Stomach (tissue), 19 donors: ENCODE results near the gene DICER1. TPM values are rescaled to one million over a fixed set of nuclear protein-coding genes. Genes with fewer than 3 reads are reported as not detected.
"Not testable (repeated sequence)": the region's sequence is repeated elsewhere in the genome, so short reads cannot be mapped to it uniquely, and the experiment has no call there.

ENCODE experiments used
- DNase-seq, 2 donors: peaks; one replicate each; pipeline versions ENCODE4 v3.0.0 to v3.0.0-alpha.2; 2013 to 2019
- H3K27ac ChIP-seq, 5 donors: fragments of 200-600 bp in 4 of 5; sonication (generic) in 4 of 5; one replicate each; pipeline ENCODE4 v1.5.1; 2013 to 2019; ENCODE audit warnings: mild to moderate bottlenecking in 1 of 5, moderate library complexity in 1 of 5
- H3K27me3 ChIP-seq, 3 donors: fragments of 200-600 bp; sonication (generic); one replicate each; pipeline ENCODE4 v1.5.1; 2017 to 2019; ENCODE audit warnings: mixed run types in 1 of 3
- H3K36me3 ChIP-seq, 4 donors: fragments of 200-600 bp; sonication (generic); 1 replicate in 3 of 4; 2 replicates in 1 of 4; pipeline ENCODE4 v1.5.1; 2016 to 2019
- H3K4me1 ChIP-seq, 4 donors: fragments of 200-600 bp; sonication (generic); one replicate each; pipeline ENCODE4 v1.5.1; 2016 to 2019
- H3K4me3 ChIP-seq, 4 donors: fragments of 200-600 bp; sonication (generic) in 3 of 4; one replicate each; pipeline ENCODE4 v1.5.1; 2016 to 2019; ENCODE audit warnings: mild to moderate bottlenecking in 1 of 4
- H3K9me3 ChIP-seq, 4 donors: fragments of 200-600 bp; sonication (generic); one replicate each; pipeline ENCODE4 v1.5.1; 2016 to 2019
- CTCF ChIP-seq, 7 experiments: fragments of 450-650 bp in 4 of 7; fragments of 200-600 bp in 3 of 7; sonication (generic) in 3 of 7; IDR thresholded peaks; one replicate each; pipeline ENCODE4 v1.5.1; 2016 to 2019; ENCODE audit warnings: antibody characterized with exemption in 7 of 7, control low read depth in 2 of 7, mild to moderate bottlenecking in 1 of 7
- EP300 ChIP-seq: sonication (generic); formaldehyde crosslinking; IDR thresholded peaks from one replicate; pipeline ENCODE4 v1.6.1; 2017; ENCODE audit warnings: antibody characterized with exemption
- POLR2A ChIP-seq, 4 donors: fragments of 450-650 bp; IDR thresholded peaks; one replicate each; pipeline ENCODE4 v1.6.1; 2016; ENCODE audit warnings: antibody characterized with exemption in 4 of 4, control low read depth in 2 of 4, mild to moderate bottlenecking in 1 of 4, moderate library complexity in 1 of 4
- POLR2AphosphoS5 ChIP-seq, 3 donors: sonication (generic); formaldehyde crosslinking; IDR thresholded peaks; one replicate each; pipeline ENCODE4 v1.6.1; 2016; ENCODE audit warnings: antibody characterized with exemption in 3 of 3
- WGBS, 5 donors: extraction: QIAGEN DNeasy Blood & Tissue Kit in 3 of 5; methylation state at CpG; one replicate each; pipeline versions ENCODE4 v1.1.5 to v1.1.7; 2013 to 2018; 5-methylcytosine and 5-hydroxymethylcytosine counted together
- intact Hi-C: fragments of 100-400 bp; cut with DNase I; formaldehyde crosslinking; loops from one replicate; pipeline ENCODE4 v1.15.1; 2023; ENCODE audit warnings: low total_unique reads
- long read RNA-seq, 10 donors: transcript quantifications; one replicate each; lab custom pipeline, GENCODE V29; 2026
- polyA plus RNA-seq, 3 donors: library from polyadenylated mRNA; stranded (reverse); fragments of 200-250 nt; gene quantifications; one replicate each; pipeline ENCODE4 v1.2.3, GENCODE V29; 2013
- total RNA-seq, 5 donors: library from RNA; depleted of rRNA; stranded (reverse); fragments of >200 nt; gene quantifications; one replicate each; pipeline versions ENCODE4 v1.1.0 to v1.2.3, GENCODE V29; 2014 to 2016
- donor health status: healthy with polysubstance abuse.
- donor health status: Bipolar disorder and iron deficiency.
- donor health status: healthy.

DICER1 gene
- total RNA-seq (100 to 1,000 TPM in 1 of 5 donors, 10 to 100 TPM in 4; 47.8 to 104 (median 68.1) TPM), polyA plus RNA-seq (1 to 10 TPM; 6.1 to 6.8 (median 6.5) TPM)
- long read RNA-seq, donor 1, partial matches to known transcripts, result 6 of 7 reads
- long read RNA-seq, donor 1, other reads (novel, unspliced or antisense), result 0 of 7 reads
- long read RNA-seq, donor 2, partial matches to known transcripts, result 5 of 5 reads
- long read RNA-seq, donor 2, other reads (novel, unspliced or antisense), result 0 of 5 reads
- long read RNA-seq, donor 3, result 0 reads
- long read RNA-seq, donor 4, result 0 reads
- long read RNA-seq, donor 5, partial matches to known transcripts, result 0 of 1 reads
- long read RNA-seq, donor 5, other reads (novel, unspliced or antisense), result 0 of 1 reads
- long read RNA-seq, donor 6, full-length matches to known transcripts, result 2 of 22 reads
- long read RNA-seq, donor 6, partial matches to known transcripts, result 20 of 22 reads
- long read RNA-seq, donor 6, other reads (novel, unspliced or antisense), result 0 of 22 reads
- long read RNA-seq, donor 7, partial matches to known transcripts, result 0 of 1 reads
- long read RNA-seq, donor 7, other reads (novel, unspliced or antisense), result 0 of 1 reads
- long read RNA-seq, donor 8, partial matches to known transcripts, result 9 of 9 reads
- long read RNA-seq, donor 8, other reads (novel, unspliced or antisense), result 0 of 9 reads
- long read RNA-seq, donor 9, partial matches to known transcripts, result 0 of 1 reads
- long read RNA-seq, donor 9, other reads (novel, unspliced or antisense), result 0 of 1 reads
- long read RNA-seq, donor 10, partial matches to known transcripts, result 0 of 1 reads
- long read RNA-seq, donor 10, other reads (novel, unspliced or antisense), result 0 of 1 reads

- TF ChIP-seq POLR2AphosphoS5 (IDR thresholded peaks at IDR 0.05) (peak in 1 of 3 donors; percentile 60), POLR2A (IDR thresholded peaks at IDR 0.05) (peak in 1 of 4 donors; percentile 25), EP300 (no peak), CTCF (IDR thresholded peaks at IDR 0.05) (no peak)
- 0 to 1% (median 1%) methylated on average over 20 to 77 of the region's 77 CpGs for WGBS, 5 donors
- H3K36me3 ChIP-seq, result no peaks in the 10 kb centered on the region
- peak within 1 kb of the TSS; percentile 91 to 99 (median 96) for H3K27ac ChIP-seq
- H3K4me3 ChIP-seq, result peak within 1 kb of the TSS; percentile 82 to 97 (median 85)
- peaks cover 27 to 53% (median 42%) of the 10 kb centered on the region in 4 donors for H3K4me1 ChIP-seq
- H3K27me3 ChIP-seq, result no peaks in the 10 kb centered on the region
- peak; percentile 98 to 99 for DNase-seq
- intact Hi-C loops, result no loop called here
- H3K9me3 ChIP-seq, result no peaks in the 10 kb centered on the region
Measured at GRCh38 chr14:95157327-95158189, at the start of gene DICER1. TSS of gene DICER1 (minus strand) at chr14:95157529. CDS start at chr14:95133458, 24,071 bp downstream.

- Histone ChIP-seq H3K27me3 (no peaks in the 10 kb centered on the region), H3K4me1 (peaks cover 0 to 5% (median 0%) of the 10 kb centered on the region in 4 donors), H3K4me3 (no peak overlapping the region), H3K27ac (peak overlapping the region in 1 of 5 donors; percentile 34), H3K9me3 (peaks cover 0 to 5% (median 2%) of the 10 kb centered on the region in 4 donors), H3K36me3 (peaks cover 8 to 47% (median 34%) of the 10 kb centered on the region in 4 donors)
- intact Hi-C loops, result no loop called here
- no peak for DNase-seq
- WGBS, 5 donors, result 61 to 81% (median 76%) methylated on average over 2 of the region's 2 CpGs
- TF ChIP-seq CTCF (IDR thresholded peaks at IDR 0.05) (no peak), POLR2AphosphoS5 (IDR thresholded peaks at IDR 0.05) (peak in 1 of 3 donors; percentile 14), POLR2A (IDR thresholded peaks at IDR 0.05) (no peak), EP300 (no peak)
Measured at GRCh38 chr14:95206534-95206933, 49.2 kb upstream of the DICER1 start.

GRCh38 chr14:95204705-95205104, 47.4 kb upstream of the DICER1 start:
- peaks cover 8 to 48% (median 41%) of the 10 kb centered on the region in 4 donors for H3K36me3 ChIP-seq
- peaks cover 0 to 5% (median 2%) of the 10 kb centered on the region in 4 donors for H3K9me3 ChIP-seq
- no peaks in the 10 kb centered on the region for H3K27me3 ChIP-seq
- no peak overlapping the region for H3K4me3 ChIP-seq
- 89 to 100% (median 94%) methylated on average over 2 of the region's 2 CpGs for WGBS, 5 donors
- intact Hi-C loops, result no loop called here
- no peak overlapping the region for H3K27ac ChIP-seq
- H3K4me1 ChIP-seq, result peaks cover 0 to 5% (median 0%) of the 10 kb centered on the region in 4 donors
- DNase-seq, result no peak
- TF ChIP-seq CTCF (IDR thresholded peaks at IDR 0.05) (no peak), POLR2A (IDR thresholded peaks at IDR 0.05) (no peak), POLR2AphosphoS5 (IDR thresholded peaks at IDR 0.05) (no peak), EP300 (no peak)

GRCh38 chr14:95201745-95202144, 44.4 kb upstream of the DICER1 start:
- intact Hi-C loops, H3K9me3 ChIP-seq, H3K4me1 ChIP-seq, H3K27me3 ChIP-seq, H3K4me3 ChIP-seq, DNase-seq, H3K27ac ChIP-seq: not testable (repeated sequence)
- H3K36me3 ChIP-seq, result peaks cover 8 to 35% (median 34%) of the 10 kb centered on the region in 4 donors
- 95 to 99% (median 98%) methylated on average over 2 of the region's 2 CpGs for WGBS, 5 donors
